HCT116 (cell line): ENCODE measurements around the gene KRT85. TPM values are rescaled to one million over a fixed set of nuclear protein-coding genes. Genes with fewer than 3 reads are reported as not detected.

Experiments
- ATAC-seq: fragments of 200-7000 bp; cut with Tn5 transposase; 2 replicates; pipeline ENCODE4 v1.9.1; 2020; ENCODE audit warnings: mild to moderate bottlenecking, moderate library complexity
- BruUV-seq: library from RNA; stranded (reverse); fragments of 400-500 nt; replicated peaks from 2 replicates; lab custom pipeline; 2021; lab: Mats Ljungman, UMichigan
- CTCF ChIA-PET: fragments of 300-600 bp; sonication (Branson Sonifier 250); formaldehyde crosslinking; loops from one replicate; lab custom pipeline; 2021; ENCODE audit warnings: antibody characterized with exemption; lab: Charles Lee
- POLR2A ChIA-PET: fragments of 300-600, 350-600 bp; sonication (Branson Sonifier 250); formaldehyde crosslinking; loops from one replicate; lab custom pipeline; 2021; ENCODE audit warnings: antibody characterized with exemption; lab: Charles Lee
- RAD21 ChIA-PET, 2 experiments: fragments of 300-600 bp; sonication (Branson Sonifier 250); formaldehyde crosslinking; loops; one replicate each; lab custom pipeline; 2023; ENCODE audit warnings: low total read pairs in 2 of 2; ENCODE audit not compliant: uncharacterized antibody in 2 of 2, unreplicated experiment in 2 of 2, low non-redundant PET in 1 of 2; lab: Charles Lee
- DNase-seq: peaks from one replicate; pipeline ENCODE4 v3.0.0-alpha.2; 2010; ENCODE audit warnings: low read depth, low spot score
- H2AFZ ChIP-seq: fragments of 200-600 bp; shearing (Covaris generic), sonication (generic); 2 replicates; pipeline ENCODE4 v1.6.1; 2017; ENCODE audit warnings: low read depth, mixed run types, mixed read lengths, antibody characterized with exemption, low read length; ENCODE audit not compliant: poor library complexity, severe bottlenecking
- H3K27ac ChIP-seq: 2 replicates; pipeline ENCODE4 v1.5.1; 2012; ENCODE audit warnings: low read depth, low read length
- H3K27me3 ChIP-seq: fragments of 200-600 bp; sonication (generic); 2 replicates; pipeline ENCODE4 v1.6.1; 2016; ENCODE audit warnings: mixed run types, low read length, mixed read lengths; ENCODE audit not compliant: insufficient read depth
- H3K36me3 ChIP-seq, 2 experiments: fragments of 200-500 bp in 1 of 2; fragments of 200-600 bp in 1 of 2; sonication (Bioruptor generic) in 1 of 2; sonication (generic) in 1 of 2; 2 replicates each; pipeline versions ENCODE4 v1.5.1 to v1.6.1; 2014 to 2016; ENCODE audit warnings: low read length in 2 of 2, inconsistent platforms in 1 of 2, mixed read lengths in 1 of 2, mixed run types in 1 of 2; ENCODE audit not compliant: insufficient read depth in 2 of 2, control insufficient read depth in 1 of 2
- H3K4me1 ChIP-seq, 2 experiments: fragments of 200-600 bp in 1 of 2; sonication (generic) in 1 of 2; 2 replicates each; pipeline versions ENCODE4 v1.5.1 to v1.6.1; 2012 to 2017; ENCODE audit warnings: low read length in 2 of 2, inconsistent platforms in 1 of 2, mild to moderate bottlenecking in 1 of 2, mixed read lengths in 1 of 2, mixed run types in 1 of 2, moderate library complexity in 1 of 2; ENCODE audit not compliant: insufficient read depth in 2 of 2, control insufficient read depth in 1 of 2
- H3K4me2 ChIP-seq: fragments of 200-600 bp; sonication (generic); 2 replicates; pipeline ENCODE4 v1.6.1; 2017; ENCODE audit warnings: mixed run types, low read length, mixed read lengths
- H3K4me3 ChIP-seq, 2 experiments: fragments of 200-600 bp in 1 of 2; sonication (generic) in 1 of 2; replicated peaks in 1 of 2; 2 replicates each; pipeline ENCODE4 v1.5.1; 2011 to 2016; ENCODE audit warnings: low read length in 2 of 2, control low read depth in 1 of 2, low read depth in 1 of 2, mild to moderate bottlenecking in 1 of 2, mixed read lengths in 1 of 2, mixed run types in 1 of 2
- H3K79me2 ChIP-seq: fragments of 200-600 bp; sonication (generic); 2 replicates; pipeline ENCODE4 v1.6.1; 2017; ENCODE audit warnings: mild to moderate bottlenecking, mixed run types, low read length, moderate library complexity, mixed read lengths; ENCODE audit not compliant: insufficient read depth
- H3K9ac ChIP-seq: fragments of 200-600 bp; sonication (generic); 2 replicates; pipeline ENCODE4 v1.6.1; 2016; ENCODE audit warnings: low read length, mixed read lengths
- H3K9me2 ChIP-seq: fragments of 200-600 bp; sonication (generic), shearing (Covaris generic); 2 replicates; pipeline ENCODE4 v1.6.1; 2017; ENCODE audit warnings: mixed run types, mild to moderate bottlenecking, moderate library complexity; ENCODE audit not compliant: insufficient read depth
- H3K9me3 ChIP-seq, 2 experiments: fragments of 200-500 bp in 1 of 2; fragments of 200-600 bp in 1 of 2; sonication (Bioruptor generic) in 1 of 2; sonication (generic) in 1 of 2; 2 replicates each; pipeline ENCODE4 v1.6.1; 2014 to 2017; ENCODE audit warnings: low read length in 2 of 2, mixed read lengths in 2 of 2, inconsistent platforms in 1 of 2, low read depth in 1 of 2, mild to moderate bottlenecking in 1 of 2, mixed run types in 1 of 2, moderate library complexity in 1 of 2; ENCODE audit not compliant: control insufficient read depth in 1 of 2, insufficient read depth in 1 of 2
- H4K20me1 ChIP-seq: fragments of 200-600 bp; sonication (generic), shearing (Covaris generic); 2 replicates; pipeline ENCODE4 v1.6.1; 2017; ENCODE audit warnings: mixed run types, mild to moderate bottlenecking, moderate library complexity; ENCODE audit not compliant: insufficient read depth
- CEBPB ChIP-seq: IDR thresholded peaks from 2 replicates; pipeline ENCODE4 v1.6.1; 2012; ENCODE audit warnings: low read depth
- CTCF ChIP-seq, 3 experiments: fragments of 200-600 bp in 1 of 3; sonication (generic) in 1 of 3; IDR thresholded peaks in 2 of 3; conservative IDR thresholded peaks in 1 of 3; 2 replicates each; pipeline ENCODE4 v1.5.1; 2012 to 2017; ENCODE audit warnings: low read depth in 2 of 3, low read length in 2 of 3, antibody characterized with exemption in 1 of 3, borderline replicate concordance in 1 of 3, control low read depth in 1 of 3, mild to moderate bottlenecking in 1 of 3, mixed read lengths in 1 of 3, mixed run types in 1 of 3, moderate library complexity in 1 of 3; ENCODE audit not compliant: insufficient read depth in 1 of 3
- ELF1 ChIP-seq: IDR thresholded peaks from 2 replicates; pipeline ENCODE4 v1.6.1; 2012; ENCODE audit warnings: low read depth, borderline replicate concordance
- EZH2 ChIP-seq: fragments of 200-600 bp; sonication (generic); IDR thresholded peaks from 2 replicates; pipeline ENCODE4 v1.6.1; 2017; ENCODE audit warnings: antibody characterized with exemption, mixed run types
- MAX ChIP-seq: IDR thresholded peaks from 2 replicates; pipeline ENCODE4 v1.6.1; 2012
- POLR2A ChIP-seq: IDR thresholded peaks from 2 replicates; pipeline ENCODE4 v1.7.0; 2011; ENCODE audit warnings: borderline replicate concordance; ENCODE audit not compliant: insufficient read depth, insufficient read length; ENCODE audit errors: extremely low read depth
- RAD21 ChIP-seq: IDR thresholded peaks from 2 replicates; pipeline ENCODE4 v1.6.1; 2012; ENCODE audit warnings: low read depth, mild to moderate bottlenecking
- REST ChIP-seq: IDR thresholded peaks from 2 replicates; pipeline ENCODE4 v1.6.1; 2012; ENCODE audit warnings: low read depth
- SP1 ChIP-seq: IDR thresholded peaks from 2 replicates; pipeline ENCODE4 v1.6.1; 2012; ENCODE audit warnings: low read depth
- TCF7L2 ChIP-seq: IDR thresholded peaks from 2 replicates; pipeline ENCODE4 v1.7.0; 2011; ENCODE audit warnings: borderline replicate concordance, inconsistent platforms; ENCODE audit not compliant: insufficient read depth, insufficient read length; ENCODE audit errors: extremely low read depth
- ZBTB33 ChIP-seq: IDR thresholded peaks from 2 replicates; pipeline ENCODE4 v1.6.1; 2011; ENCODE audit warnings: mild to moderate bottlenecking, low read length, moderate library complexity; ENCODE audit not compliant: insufficient replicate concordance; ENCODE audit errors: extremely low read depth
- ZNF274 ChIP-seq: fragments of 200-500 bp; sonication (Bioruptor generic); IDR thresholded peaks from 2 replicates; pipeline ENCODE4 v1.6.1; 2014; ENCODE audit warnings: mild to moderate bottlenecking, low read depth, low read length, inconsistent platforms
- intact Hi-C: fragments of 100-400 bp; cut with micrococcal nuclease; formaldehyde crosslinking; loops from 2 replicates; pipeline ENCODE4 v1.10.0; 2022
- total RNA-seq: library from RNA; stranded (reverse); gene quantifications from one replicate; pipeline ENCODE4 v1.2.1, GENCODE V29; 2021; ENCODE audit not compliant: unreplicated experiment

The KRT85 gene
- total RNA-seq, 1 experiment from 2014 or later: not detected

GRCh38 chr12:52385226-52385702, 18.0 kb upstream of the KRT85 start, which contains the start of gene KRT84 (continued):
- TF ChIP-seq TCF7L2 (no peak), REST (no peak), ZBTB33 (no peak), SP1 (no peak), ZNF274 (no peak), POLR2A (no peak), ELF1 (no peak), EZH2 (no peak)

GRCh38 chr12:52383331-52383730, 16.1 kb upstream of the KRT85 start:
- H3K79me2 ChIP-seq: no peaks in the 10 kb centered on the region
- ChIA-PET CTCF (interaction anchor here (1.0 to 1.5 kb wide), 4 partner anchors 11 to 495 kb away, joined by 3 to 5 read pairs (median 4); no protein-coding TSS in a partner anchor), POLR2A (no interaction called here), RAD21 (interaction anchor here in 1 of 2 experiments (0.6 to 0.7 kb wide), 2 partner anchors 482 to 502 kb away, joined by 3 read pairs; no protein-coding TSS in a partner anchor)
- ATAC-seq: no peak
- H2AFZ ChIP-seq: no peak overlapping the region
- H3K27me3 ChIP-seq: no peaks in the 10 kb centered on the region
- no peak overlapping the region for H3K4me3 ChIP-seq
- H4K20me1 ChIP-seq: no peaks in the 10 kb centered on the region
- H3K4me1 ChIP-seq: no peaks in the 10 kb centered on the region
- H3K36me3 ChIP-seq: no peaks in the 10 kb centered on the region
- no peak overlapping the region for H3K4me2 ChIP-seq
- no peak for DNase-seq
- H3K9me2 ChIP-seq: no peaks in the 10 kb centered on the region
- intact Hi-C loops: no loop called here
- H3K27ac ChIP-seq: no peak overlapping the region
- no TSS peak for BruUV-seq
- no peak for TF ChIP-seq MAX
- TF ChIP-seq CTCF (IDR thresholded peaks at IDR 0.05 in 2 of 3, conservative IDR thresholded peaks at IDR 0.05 in 1 of 3; ENCODE audit: borderline replicate concordance in 1 of 3, insufficient read depth in 1 of 3, low read depth in 2 of 3, low read length in 2 of 3): no peak
- TF ChIP-seq POLR2A: no peak
- no peak for TF ChIP-seq RAD21
- no peak for TF ChIP-seq EZH2
- TF ChIP-seq CEBPB: no peak
- H3K9ac ChIP-seq: no peak overlapping the region
- H3K9me3 ChIP-seq: no peaks in the 10 kb centered on the region
